GM12892 (cell line): ENCODE results near the gene MRPL17. TPM values are rescaled to one million over a fixed set of nuclear protein-coding genes. Genes with fewer than 3 reads are reported as not detected.
A peak's percentile ranks its signal among the peaks of the same experiment; 100 is the strongest.
"Not testable (repeated sequence)": the region's sequence is repeated elsewhere in the genome, so short reads cannot be mapped to it uniquely, and the experiment has no call there.

Source experiments
- DNase-seq: peaks from one replicate; pipeline ENCODE4 v3.0.0; 2011; ENCODE audit not compliant: insufficient read length
- FAIRE-seq: peaks from 2 replicates; lab custom pipeline; 2011; peaks lifted over from hg19 to GRCh38; lab: Jason Lieb, UNC
- POLR2A ChIP-seq: IDR thresholded peaks from 2 replicates; pipeline ENCODE4 v1.6.1; 2011; ENCODE audit warnings: low read depth, low read length, control low read depth
- POLR2AphosphoS5 ChIP-seq: IDR thresholded peaks from 2 replicates; pipeline ENCODE4 v1.6.1; 2011; ENCODE audit warnings: low read depth, low read length, control low read depth
- TAF1 ChIP-seq: IDR thresholded peaks from 2 replicates; pipeline ENCODE4 v1.6.1; 2011; ENCODE audit warnings: low read depth, mild to moderate bottlenecking, control low read depth, low read length, borderline replicate concordance
- polyA plus RNA-seq: library from polyadenylated mRNA; unstranded; fragments of >200 nt; gene quantifications from one replicate; pipeline ENCODE4 v1.2.1, GENCODE V29; 2012; ENCODE audit warnings: missing spikeins, inconsistent platforms; ENCODE audit not compliant: missing spikeins

Gene MRPL17
- polyA plus RNA-seq = 92.5 TPM

- TF ChIP-seq TAF1 (peak; percentile 39; the same call in 1 of the 2 replicates), POLR2A (peak; percentile 98), POLR2AphosphoS5 (peak; percentile 97)
- peak; percentile 100 for FAIRE-seq
- DNase-seq = peak; percentile 90
Measured at GRCh38 chr11:6682936-6683861, at the start of gene MRPL17. Gene MRPL17, minus strand, starts transcription at chr11:6683340. Its CDS starts 44 bp downstream, at chr11:6683296.

DNA sequence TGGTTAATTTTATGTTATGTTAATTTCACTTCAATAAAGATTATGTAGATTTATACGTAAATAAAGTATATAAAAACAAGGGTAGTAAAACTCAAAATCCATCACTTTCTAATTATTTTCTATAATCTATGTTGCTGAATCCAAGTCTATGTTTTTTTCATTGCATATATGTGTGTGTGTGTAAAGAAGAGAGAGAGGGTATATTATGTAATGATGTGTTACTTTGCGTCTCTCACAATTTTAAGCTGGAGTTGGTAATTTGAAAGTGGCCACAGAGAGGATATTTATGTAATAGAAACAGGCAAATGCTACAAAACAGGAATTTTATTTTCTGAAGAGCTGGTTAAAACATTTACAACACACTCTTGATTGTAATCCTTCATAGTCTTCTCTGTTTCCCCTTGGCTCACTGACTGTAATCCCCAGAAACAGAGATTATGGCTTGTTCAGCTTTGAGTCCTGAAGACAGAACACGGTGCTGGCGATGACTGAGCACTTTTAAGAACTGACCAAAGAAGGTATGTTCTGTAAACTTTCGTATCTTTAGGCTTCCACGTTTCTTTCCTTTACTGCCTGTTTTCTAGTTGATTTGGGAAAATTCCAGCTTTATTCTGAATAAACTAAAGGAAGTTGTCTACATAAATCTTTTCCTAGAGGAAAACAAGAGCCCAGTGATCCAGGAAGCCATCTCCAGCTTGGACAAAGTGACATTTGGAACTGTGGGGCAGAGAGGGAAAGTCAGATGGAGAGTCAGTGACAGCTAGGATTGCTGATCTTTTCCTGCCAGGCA is 45.0 kb upstream of the MRPL17 start:
- TF ChIP-seq TAF1 = no peak
- TF ChIP-seq POLR2A = no peak
- TF ChIP-seq POLR2AphosphoS5 = no peak
- DNase-seq (no peak), FAIRE-seq (no peak)

DNA sequence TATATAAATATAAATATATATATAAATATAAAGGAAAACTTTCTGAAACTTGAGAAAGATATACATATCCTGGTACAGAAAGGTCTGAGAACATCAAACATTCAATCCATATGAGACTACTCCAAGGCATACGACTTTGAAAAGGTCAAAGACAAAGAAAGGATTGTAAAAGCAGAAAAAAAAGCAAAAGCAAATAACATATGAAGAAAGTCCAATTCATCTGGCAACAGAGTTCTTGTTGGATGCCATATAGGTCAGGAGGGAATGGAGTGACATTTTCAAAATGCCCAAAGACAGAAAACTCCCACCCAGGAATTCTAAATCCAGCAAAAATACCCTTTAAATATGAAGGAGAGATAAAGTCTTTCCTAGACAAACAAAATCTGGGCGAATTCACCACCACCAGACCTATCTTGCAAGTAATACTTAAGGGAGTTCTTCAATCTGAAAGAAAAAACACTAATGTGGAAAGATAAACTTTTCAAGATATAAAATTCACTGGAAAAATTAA is 42.3 kb upstream of the MRPL17 start:
- DNase-seq = no peak
- no peak for TF ChIP-seq TAF1
- TF ChIP-seq POLR2AphosphoS5 = no peak
- no peak for TF ChIP-seq POLR2A
- no peak for FAIRE-seq

GRCh38 chr11:6724013-6724412 is 40.9 kb upstream of the MRPL17 start:
- peak; percentile 5 for FAIRE-seq
- DNase-seq = no peak
- TF ChIP-seq TAF1 (no peak), POLR2A (no peak), POLR2AphosphoS5 (no peak)

DNA sequence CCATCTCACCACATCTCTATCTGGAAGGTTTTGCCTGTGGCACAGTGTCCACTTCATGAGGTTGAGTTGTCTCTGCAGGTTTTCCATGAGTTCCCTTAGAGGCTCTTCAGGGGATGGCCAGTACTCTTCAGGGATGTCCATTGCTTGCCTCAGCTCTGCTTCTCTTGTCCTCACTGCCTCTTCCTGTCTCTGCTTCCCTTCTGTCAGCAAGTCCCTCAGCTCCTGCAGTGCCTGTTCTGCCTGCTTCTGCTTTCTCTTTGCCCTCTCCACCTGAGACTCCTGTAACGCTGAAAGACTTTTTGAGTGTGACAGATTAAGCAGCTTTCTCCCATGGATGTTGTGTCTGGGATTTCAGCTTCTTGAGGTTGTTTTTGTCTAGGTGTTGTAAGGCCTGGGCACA is 38.2 kb upstream of the MRPL17 start:
- no peak for FAIRE-seq
- TF ChIP-seq POLR2A (no peak), POLR2AphosphoS5 (no peak), TAF1 (no peak)
- no peak for DNase-seq

DNA sequence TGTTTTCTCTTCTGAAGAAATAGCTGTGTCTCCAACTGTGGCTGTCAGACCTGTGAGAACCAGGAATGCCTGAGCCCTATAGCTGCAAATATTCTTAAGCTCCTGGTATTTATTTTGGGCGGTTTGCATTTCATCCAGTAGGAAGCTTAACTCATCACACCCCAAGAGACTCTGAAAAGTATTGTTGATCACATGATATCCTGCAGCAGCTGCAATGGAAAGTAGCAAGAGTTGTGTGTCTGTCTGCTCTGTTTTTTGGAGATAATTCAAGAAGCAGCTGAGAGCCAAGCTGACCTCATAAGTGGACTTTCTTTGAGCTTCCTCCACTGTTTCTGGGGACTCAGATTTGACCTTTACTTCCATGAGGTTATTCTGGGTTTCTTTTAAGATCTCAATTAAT is 36.4 kb upstream of the MRPL17 start:
- DNase-seq = no peak
- no peak for FAIRE-seq
- TF ChIP-seq POLR2A = no peak
- no peak for TF ChIP-seq TAF1
- TF ChIP-seq POLR2AphosphoS5 = no peak

GRCh38 chr11:6717426-6717825 is 34.3 kb upstream of the MRPL17 start:
- FAIRE-seq = no peak
- no peak for TF ChIP-seq POLR2A
- TF ChIP-seq TAF1 = no peak
- no peak for TF ChIP-seq POLR2AphosphoS5

DNA sequence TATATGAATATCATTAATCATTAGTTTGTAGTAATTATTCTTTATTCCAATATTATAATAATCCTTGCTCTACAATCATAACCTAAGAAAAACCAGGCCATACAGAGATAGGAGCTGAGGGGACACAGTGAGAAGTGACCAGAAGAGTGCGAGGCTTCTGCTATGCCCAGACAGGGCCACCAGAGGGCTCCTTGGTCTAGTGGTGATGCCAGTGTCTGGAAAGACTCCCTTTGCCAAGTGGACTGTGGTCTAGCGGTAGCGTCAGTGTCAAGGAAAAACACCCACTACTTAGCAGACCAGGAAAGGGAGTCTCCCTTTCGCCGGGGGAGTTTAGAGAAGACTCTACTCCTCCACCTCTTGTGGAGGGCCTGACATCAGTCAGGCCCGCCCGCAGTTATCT is 28.4 kb upstream of the MRPL17 start:
- DNase-seq, FAIRE-seq: not testable (repeated sequence)

More at GRCh38 chr11:6717426-6717825, 34.3 kb upstream of the MRPL17 start:
- no peak for DNase-seq

- FAIRE-seq (peak; percentile 44), DNase-seq (no peak)
- TF ChIP-seq POLR2AphosphoS5 (no peak), POLR2A (no peak), TAF1 (no peak)
Measured at GRCh38 chr11:6708876-6709275, 25.7 kb upstream of the MRPL17 start.

DNA sequence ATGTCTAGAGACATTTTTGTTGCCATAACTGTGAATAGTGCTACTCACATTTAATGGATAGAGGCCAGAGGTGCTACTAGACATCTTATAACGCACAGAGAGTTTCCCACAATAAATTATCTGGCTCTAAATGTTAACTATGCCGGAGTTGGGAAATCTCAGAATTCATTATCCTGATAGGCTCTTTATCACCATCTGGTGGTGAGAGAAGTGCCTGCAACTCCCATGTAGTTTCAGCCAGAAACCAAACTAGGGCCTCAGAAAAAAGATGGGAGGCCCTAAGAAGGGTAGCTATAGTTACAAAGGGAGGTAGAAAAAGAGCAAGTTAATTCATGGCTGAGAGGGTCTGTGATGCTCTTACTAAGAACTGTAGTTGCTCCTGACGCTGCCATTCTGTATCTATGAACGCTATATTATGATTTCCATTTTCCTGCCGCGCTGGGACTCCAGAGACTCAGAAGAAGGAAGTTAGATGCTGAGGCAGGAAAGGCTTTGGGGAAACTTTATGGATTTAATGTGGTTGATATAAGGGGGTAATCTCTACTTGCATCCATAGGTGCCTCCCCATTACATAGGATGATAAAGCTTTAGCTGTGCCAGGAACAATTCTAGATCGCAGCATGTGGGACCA is 22.9 kb upstream of the MRPL17 start:
- DNase-seq (peak; percentile 23), FAIRE-seq (peak; percentile 92)
- TF ChIP-seq POLR2AphosphoS5 (no peak), TAF1 (no peak), POLR2A (no peak)

GRCh38 chr11:6703247-6704063 is 20.3 kb upstream of the MRPL17 start:
- peak; percentile 88 for FAIRE-seq
- no peak for TF ChIP-seq TAF1
- no peak for TF ChIP-seq POLR2A
- TF ChIP-seq POLR2AphosphoS5 = no peak
- DNase-seq = no peak

DNA sequence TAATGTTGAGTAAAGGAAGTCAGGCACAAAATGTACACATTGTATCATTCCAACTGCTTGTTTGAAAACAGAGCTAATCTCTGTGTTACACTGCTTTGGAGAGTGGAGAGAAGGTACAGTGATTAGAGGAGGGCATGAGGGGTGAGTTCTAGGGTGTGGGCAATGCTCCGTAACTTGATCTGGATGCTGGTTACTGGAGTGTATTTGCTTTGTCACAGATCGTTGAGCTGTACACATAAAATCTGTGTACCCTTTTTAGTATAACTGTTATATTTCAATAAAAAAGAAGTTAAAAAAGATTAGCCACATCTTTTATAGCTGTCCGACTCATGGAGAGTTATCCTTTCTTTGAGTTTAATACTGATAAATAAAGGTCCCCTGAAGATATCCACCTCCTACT is 18.8 kb upstream of the MRPL17 start:
- not testable (repeated sequence) for DNase-seq, FAIRE-seq
